OCI-LY3 (cell line): ENCODE measurements around the gene AKAP3.

Experiments used
- EZH2phosphoT487 ChIP-seq: fragments of 200-600 bp; shearing (Covaris generic); IDR thresholded peaks from 2 replicates; pipeline ENCODE4 v1.6.1; 2018; ENCODE audit warnings: antibody characterized with exemption, mixed run types, low read depth
- TF ChIP-seq, protein P1 (sequence below): fragments of 200-600, 300-600 bp; sonication (generic); IDR thresholded peaks from 2 replicates; pipeline ENCODE4 v1.5.1; 2014; ENCODE audit warnings: antibody characterized with exemption, low read length, low read depth

DNA sequence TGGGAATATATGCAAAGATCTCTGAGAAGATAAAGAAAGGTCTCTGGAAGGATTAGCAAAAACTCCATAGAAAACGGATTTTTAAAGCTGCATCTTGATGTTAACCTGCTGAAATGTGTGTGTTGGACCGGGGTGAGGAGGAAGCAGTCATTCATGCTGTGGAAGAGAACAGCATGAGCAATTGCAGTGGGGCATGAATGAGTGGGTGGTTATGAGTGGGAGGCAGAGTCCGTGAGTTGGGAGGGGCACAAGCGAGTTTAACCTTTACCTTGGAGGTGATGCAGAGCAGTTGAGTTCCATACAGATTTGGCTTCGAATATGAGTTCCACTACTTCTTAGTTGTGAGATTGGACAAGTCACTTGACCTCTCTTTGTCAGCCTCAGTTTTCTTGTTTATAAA lies 41.9 kb upstream of the AKAP3 start:
- TF ChIP-seq, protein P1, sequence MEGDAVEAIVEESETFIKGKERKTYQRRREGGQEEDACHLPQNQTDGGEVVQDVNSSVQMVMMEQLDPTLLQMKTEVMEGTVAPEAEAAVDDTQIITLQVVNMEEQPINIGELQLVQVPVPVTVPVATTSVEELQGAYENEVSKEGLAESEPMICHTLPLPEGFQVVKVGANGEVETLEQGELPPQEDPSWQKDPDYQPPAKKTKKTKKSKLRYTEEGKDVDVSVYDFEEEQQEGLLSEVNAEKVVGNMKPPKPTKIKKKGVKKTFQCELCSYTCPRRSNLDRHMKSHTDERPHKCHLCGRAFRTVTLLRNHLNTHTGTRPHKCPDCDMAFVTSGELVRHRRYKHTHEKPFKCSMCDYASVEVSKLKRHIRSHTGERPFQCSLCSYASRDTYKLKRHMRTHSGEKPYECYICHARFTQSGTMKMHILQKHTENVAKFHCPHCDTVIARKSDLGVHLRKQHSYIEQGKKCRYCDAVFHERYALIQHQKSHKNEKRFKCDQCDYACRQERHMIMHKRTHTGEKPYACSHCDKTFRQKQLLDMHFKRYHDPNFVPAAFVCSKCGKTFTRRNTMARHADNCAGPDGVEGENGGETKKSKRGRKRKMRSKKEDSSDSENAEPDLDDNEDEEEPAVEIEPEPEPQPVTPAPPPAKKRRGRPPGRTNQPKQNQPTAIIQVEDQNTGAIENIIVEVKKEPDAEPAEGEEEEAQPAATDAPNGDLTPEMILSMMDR = no peak
- TF ChIP-seq EZH2phosphoT487 = no peak
